Stimulated activated naive B cell treated with anti-CD40 and anti-IgM and Interleukin-4, amounts not matched to agents 10 μg/mL and 1 μg/mL and 100 μg/mL, for 72 hours (primary cell): Measurements from ENCODE around the gene FKBP15.

ENCODE experiments used
- ATAC-seq, 2 donors: fragments of 150-1000 bp; cut with Tn5 transposase; replicated peaks; 2 replicates each; pipeline ENCODE4 v1.10.0; 2021; ENCODE audit warnings: moderate library complexity in 1 of 2
- DNase-seq: peaks from one replicate; pipeline ENCODE4 v3.0.0; 2021
- H3K27ac Mint-ChIP-seq: one replicate; pipeline ENCODE4 v1.8.0; 2022; ENCODE audit warnings: mild to moderate bottlenecking, mixed read lengths
- H3K27me3 Mint-ChIP-seq, 2 donors: one replicate each; pipeline ENCODE4 v1.8.0; 2022; ENCODE audit warnings: mixed read lengths in 2 of 2
- H3K36me3 Mint-ChIP-seq, 2 donors: one replicate each; pipeline ENCODE4 v1.8.0; 2022; ENCODE audit warnings: mixed read lengths in 2 of 2, mild to moderate bottlenecking in 1 of 2
- H3K4me1 Mint-ChIP-seq, 2 donors: one replicate each; pipeline ENCODE4 v1.8.0; 2022; ENCODE audit warnings: mixed read lengths in 2 of 2, mild to moderate bottlenecking in 1 of 2
- H3K4me3 Mint-ChIP-seq, 2 donors: one replicate each; pipeline ENCODE4 v1.8.0; 2022; ENCODE audit warnings: mild to moderate bottlenecking in 2 of 2, mixed read lengths in 2 of 2, moderate library complexity in 1 of 2
- H3K9me3 Mint-ChIP-seq, 2 donors: one replicate each; pipeline ENCODE4 v1.8.0; 2022; ENCODE audit warnings: mixed read lengths in 2 of 2, mild to moderate bottlenecking in 1 of 2

Gene FKBP15

DNA sequence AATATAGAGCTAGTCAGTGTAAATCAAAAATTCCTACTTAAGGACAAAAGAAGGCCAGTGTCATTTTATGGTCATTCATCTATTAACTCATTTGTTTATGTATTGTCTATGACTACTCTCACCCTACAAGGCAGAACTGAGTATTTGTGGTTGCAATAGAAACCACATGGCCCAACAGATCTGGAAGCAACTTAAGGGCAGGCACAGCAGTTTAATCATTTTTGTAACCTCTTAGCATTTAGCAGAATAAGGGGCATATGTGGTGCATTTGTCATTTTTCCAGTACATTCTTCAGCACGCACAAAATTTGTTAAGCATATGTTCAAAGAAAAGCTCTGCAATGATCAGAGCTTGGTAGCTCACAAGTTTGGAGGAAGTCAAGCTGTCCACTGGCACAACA is 1.1 kb downstream of the FKBP15 start:
- Mint-ChIP-seq H3K4me1 (peaks cover 16 to 43% of the 10 kb centered on the region in 2 donors), H3K27me3 (no peaks in the 10 kb centered on the region), H3K36me3 (peaks cover 8 to 10% of the 10 kb centered on the region in 2 donors), H3K27ac (peak overlapping the region; percentile 88), H3K4me3 (peak overlapping the region; percentile 96 to 97), H3K9me3 (no peaks in the 10 kb centered on the region)
- peak; percentile 76 for ATAC-seq
- DNase-seq: peak; percentile 51

DNA sequence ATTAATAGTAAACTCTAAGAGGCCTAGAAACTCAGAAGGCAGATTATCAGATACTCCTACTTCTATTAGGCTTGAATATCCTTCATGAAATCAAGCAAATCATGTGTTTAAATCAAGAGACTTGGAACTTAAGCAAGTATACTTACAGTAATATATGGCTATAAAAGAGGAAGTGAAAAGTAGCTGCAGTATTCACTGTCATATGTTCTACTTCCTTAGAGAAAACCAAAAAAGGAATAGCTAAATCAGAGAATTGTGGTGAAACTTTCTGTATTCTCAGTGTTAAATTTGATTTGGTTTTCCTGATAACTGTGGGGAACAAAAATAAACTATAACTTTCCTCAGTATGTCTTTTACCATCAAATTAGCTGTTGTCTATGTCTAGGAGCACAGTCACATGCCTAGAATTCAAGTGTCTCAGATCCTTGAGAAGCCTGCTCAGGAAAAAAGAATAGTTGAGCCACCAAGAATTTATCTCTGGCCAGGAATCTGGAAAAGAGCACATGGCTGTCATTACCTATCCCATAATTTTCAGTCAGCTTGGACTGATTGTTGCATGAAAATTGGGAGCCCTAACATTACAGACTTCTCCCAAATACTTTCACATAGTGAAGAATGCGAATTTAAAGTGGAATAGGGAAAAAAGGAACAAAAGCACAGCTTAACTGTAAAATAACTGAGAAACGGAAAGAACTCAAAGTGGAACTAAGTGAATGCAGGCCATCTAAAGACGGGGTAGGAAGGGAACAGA is 1.7 kb downstream of the FKBP15 start:
- H3K4me3 Mint-ChIP-seq: peak overlapping the region; percentile 96 to 97
- peaks cover 7 to 12% of the 10 kb centered on the region in 2 donors for H3K36me3 Mint-ChIP-seq
- DNase-seq (no peak), ATAC-seq (peak; percentile 46 to 61)
- H3K4me1 Mint-ChIP-seq: peaks cover 20 to 48% of the 10 kb centered on the region in 2 donors
- no peaks in the 10 kb centered on the region for H3K27me3 Mint-ChIP-seq
- H3K9me3 Mint-ChIP-seq: no peaks in the 10 kb centered on the region
- H3K27ac Mint-ChIP-seq: peak overlapping the region; percentile 88

DNA sequence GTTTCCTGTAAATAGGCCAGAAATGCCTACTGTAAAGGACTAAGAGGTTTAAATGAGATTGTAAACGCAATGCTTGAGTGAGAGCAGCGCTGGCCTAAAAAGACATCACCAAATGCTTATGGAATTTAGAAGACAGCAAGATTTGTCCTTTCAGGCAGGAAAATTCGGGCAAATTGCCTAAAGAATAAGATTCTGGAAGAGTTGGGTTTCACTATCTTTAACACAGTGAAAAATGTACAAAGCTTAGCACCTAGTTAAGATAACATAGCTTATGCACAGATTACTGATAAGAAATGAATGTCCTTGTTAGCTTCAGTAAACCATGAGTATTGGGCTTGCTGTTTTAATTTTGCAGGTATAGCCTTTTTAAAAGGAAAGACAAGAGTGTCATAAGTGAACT is 4.7 kb downstream of the FKBP15 start:
- H3K36me3 Mint-ChIP-seq: peaks cover 22 to 35% of the 10 kb centered on the region in 2 donors
- H3K9me3 Mint-ChIP-seq: no peaks in the 10 kb centered on the region
- ATAC-seq: no peak
- H3K27ac Mint-ChIP-seq: no peak overlapping the region
- peaks cover 12 to 53% of the 10 kb centered on the region in 2 donors for H3K4me1 Mint-ChIP-seq
- no peak overlapping the region for H3K4me3 Mint-ChIP-seq
- no peak for DNase-seq
- no peaks in the 10 kb centered on the region for H3K27me3 Mint-ChIP-seq

DNA sequence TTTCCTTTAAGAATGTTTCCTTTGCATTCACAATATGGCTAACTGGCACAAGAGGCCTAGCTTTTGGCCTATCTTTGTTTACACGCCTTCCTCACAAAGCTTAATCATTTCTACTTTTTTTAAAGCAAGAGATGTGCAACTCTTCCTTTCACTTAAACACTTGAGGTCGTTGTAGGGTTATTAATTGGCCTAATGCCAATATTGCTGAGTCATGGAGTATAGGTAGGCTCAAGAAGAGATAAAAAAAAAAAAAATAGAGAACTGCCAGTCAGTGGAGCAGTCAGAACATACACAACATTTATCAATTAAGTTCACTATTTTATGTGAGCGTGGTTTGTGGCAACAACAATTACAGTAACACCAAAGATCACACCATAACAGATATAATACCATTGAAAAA is 5.9 kb downstream of the FKBP15 start:
- ATAC-seq (no peak), DNase-seq (no peak)
- Mint-ChIP-seq H3K9me3 (no peaks in the 10 kb centered on the region), H3K4me1 (peaks cover 12 to 53% of the 10 kb centered on the region in 2 donors), H3K4me3 (no peak overlapping the region), H3K27me3 (no peaks in the 10 kb centered on the region), H3K36me3 (peaks cover 30 to 43% of the 10 kb centered on the region in 2 donors), H3K27ac (peak overlapping the region; percentile 60)

DNA sequence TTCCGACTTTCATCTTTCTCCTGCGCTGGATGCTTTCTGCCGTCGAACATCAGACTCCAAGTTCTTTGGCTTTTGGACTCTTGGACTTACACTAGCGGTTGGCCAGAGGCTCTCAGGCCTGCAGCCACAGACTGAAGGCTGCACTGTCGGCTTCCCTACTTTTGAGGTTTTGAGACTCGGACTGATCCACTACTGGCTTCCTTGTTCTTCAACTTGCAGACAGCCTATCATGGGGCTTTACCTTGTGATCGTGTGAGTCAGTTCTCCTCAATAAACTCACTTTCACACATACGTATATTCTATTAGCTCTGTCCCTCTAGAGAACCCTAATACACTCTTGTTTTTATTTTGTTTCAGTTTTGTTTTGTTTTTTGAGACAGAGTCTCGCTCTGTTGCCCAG is 10.3 kb downstream of the FKBP15 start:
- Mint-ChIP-seq H3K9me3 (no peaks in the 10 kb centered on the region), H3K4me1 (peaks cover 11 to 67% of the 10 kb centered on the region in 2 donors), H3K27me3 (no peaks in the 10 kb centered on the region), H3K27ac (peak overlapping the region; percentile 84), H3K36me3 (peaks cover 47 to 61% of the 10 kb centered on the region in 2 donors), H3K4me3 (no peak overlapping the region)
- DNase-seq: no peak
- no peak for ATAC-seq

DNA sequence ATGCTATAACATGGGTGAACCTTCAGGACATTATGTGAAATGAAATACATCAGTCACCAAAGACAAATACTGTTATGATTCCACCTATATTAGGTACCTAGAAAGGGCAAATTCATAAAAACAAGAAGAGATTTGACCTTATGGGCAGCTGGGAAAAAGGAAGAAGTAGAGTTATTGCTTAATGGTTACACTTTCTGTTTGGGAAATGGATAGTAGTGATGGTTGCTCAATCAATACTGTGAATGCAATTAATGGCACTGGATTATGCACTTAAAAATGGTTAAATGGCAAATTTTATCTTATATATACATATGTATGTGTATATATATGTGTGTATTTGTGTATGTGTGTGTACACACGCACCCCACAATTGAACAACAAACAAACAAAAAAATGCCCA is 15.2 kb downstream of the FKBP15 start:
- Mint-ChIP-seq H3K27ac (peak overlapping the region; percentile 56), H3K27me3 (no peaks in the 10 kb centered on the region), H3K9me3 (no peaks in the 10 kb centered on the region), H3K4me1 (peaks cover 7 to 50% of the 10 kb centered on the region in 2 donors), H3K36me3 (peaks cover 45 to 57% of the 10 kb centered on the region in 2 donors), H3K4me3 (peak overlapping the region; percentile 32 to 40)
- DNase-seq (no peak), ATAC-seq (peak; percentile 38 to 49)

DNA sequence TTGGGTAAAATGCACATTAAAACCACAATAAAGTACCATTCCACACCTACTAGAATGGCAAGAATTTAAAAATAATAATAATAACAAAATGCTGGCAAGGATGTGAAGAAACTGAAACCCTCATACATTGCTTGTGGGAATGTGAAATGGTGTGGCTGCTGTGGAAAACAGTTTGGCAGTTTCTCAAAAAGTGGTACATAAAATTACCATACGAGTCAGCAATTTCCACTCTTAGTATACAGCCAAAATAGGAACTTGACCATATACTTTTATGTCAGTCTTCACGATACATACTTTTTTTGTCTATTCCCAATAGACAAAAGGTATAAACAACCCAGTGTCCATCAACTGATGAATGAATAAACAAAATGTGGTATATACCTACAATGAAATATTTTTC is 15.6 kb downstream of the FKBP15 start:
- Mint-ChIP-seq H3K36me3 (peaks cover 42 to 53% of the 10 kb centered on the region in 2 donors), H3K27ac (no peak overlapping the region), H3K4me1 (peaks cover 7 to 50% of the 10 kb centered on the region in 2 donors), H3K9me3 (no peaks in the 10 kb centered on the region), H3K4me3 (peak overlapping the region; percentile 32 to 40), H3K27me3 (no peaks in the 10 kb centered on the region)
- ATAC-seq: peak in 1 of 2 donors; percentile 2
- DNase-seq: no peak

DNA sequence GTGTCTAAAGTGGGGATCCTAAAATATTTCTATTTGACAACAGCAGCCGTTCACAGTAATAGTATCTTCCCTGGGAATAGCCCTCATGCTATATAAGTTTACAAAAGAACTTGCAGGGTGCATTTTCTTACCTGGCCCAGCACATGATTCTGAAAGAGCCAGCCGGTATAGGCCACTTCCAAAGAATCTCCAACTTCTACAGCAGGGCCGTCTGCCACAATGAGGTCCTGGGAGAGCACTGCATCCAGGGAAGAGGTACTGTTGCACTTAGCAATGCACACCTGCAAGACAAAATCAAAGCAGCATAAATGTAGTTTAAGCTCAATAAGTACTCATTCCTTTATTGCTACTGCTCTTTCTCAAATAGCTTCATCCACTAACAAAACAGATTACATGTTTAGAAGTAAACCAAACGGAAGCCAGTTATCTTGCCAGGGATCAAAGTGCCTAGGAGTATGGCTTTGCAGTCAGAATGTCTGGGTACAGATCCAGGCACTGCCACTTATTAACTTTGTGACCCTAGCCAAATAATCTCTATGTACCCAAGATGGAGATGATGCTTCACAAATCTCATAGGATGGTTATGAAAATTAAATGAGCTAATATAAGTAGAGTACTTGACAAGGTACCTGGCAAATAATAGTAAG is 21.3 kb downstream of the FKBP15 start:
- Mint-ChIP-seq H3K4me1 (peaks cover 0 to 4% of the 10 kb centered on the region in 2 donors), H3K4me3 (no peak overlapping the region), H3K9me3 (no peaks in the 10 kb centered on the region), H3K27ac (no peak overlapping the region), H3K36me3 (peaks cover 43 to 61% of the 10 kb centered on the region in 2 donors), H3K27me3 (no peaks in the 10 kb centered on the region)
- DNase-seq (no peak), ATAC-seq (no peak)

DNA sequence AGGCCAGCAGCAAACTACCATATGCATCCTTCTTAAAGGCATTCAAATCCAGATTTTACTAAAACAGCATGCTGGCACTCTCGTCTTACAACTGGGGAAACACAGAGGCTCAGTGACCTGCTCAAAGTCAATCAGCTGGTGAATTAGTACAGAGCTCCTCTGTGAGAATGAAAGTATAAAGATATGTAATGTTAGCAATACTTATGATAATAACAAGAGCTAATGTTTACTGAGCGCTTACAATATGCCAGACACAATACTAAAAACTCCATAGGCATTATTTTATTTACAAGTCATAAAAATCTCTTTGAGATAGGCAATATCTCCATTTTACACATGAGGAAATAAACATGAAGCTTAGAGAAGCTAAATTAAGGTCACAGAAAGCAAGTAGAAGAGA is 28.6 kb downstream of the FKBP15 start:
- H3K9me3 Mint-ChIP-seq: no peaks in the 10 kb centered on the region
- H3K27ac Mint-ChIP-seq: no peak overlapping the region
- H3K4me1 Mint-ChIP-seq: no peaks in the 10 kb centered on the region
- DNase-seq (no peak), ATAC-seq (no peak)
- H3K36me3 Mint-ChIP-seq: peaks cover 32 to 45% of the 10 kb centered on the region in 2 donors
- no peak overlapping the region for H3K4me3 Mint-ChIP-seq
- H3K27me3 Mint-ChIP-seq: no peaks in the 10 kb centered on the region

DNA sequence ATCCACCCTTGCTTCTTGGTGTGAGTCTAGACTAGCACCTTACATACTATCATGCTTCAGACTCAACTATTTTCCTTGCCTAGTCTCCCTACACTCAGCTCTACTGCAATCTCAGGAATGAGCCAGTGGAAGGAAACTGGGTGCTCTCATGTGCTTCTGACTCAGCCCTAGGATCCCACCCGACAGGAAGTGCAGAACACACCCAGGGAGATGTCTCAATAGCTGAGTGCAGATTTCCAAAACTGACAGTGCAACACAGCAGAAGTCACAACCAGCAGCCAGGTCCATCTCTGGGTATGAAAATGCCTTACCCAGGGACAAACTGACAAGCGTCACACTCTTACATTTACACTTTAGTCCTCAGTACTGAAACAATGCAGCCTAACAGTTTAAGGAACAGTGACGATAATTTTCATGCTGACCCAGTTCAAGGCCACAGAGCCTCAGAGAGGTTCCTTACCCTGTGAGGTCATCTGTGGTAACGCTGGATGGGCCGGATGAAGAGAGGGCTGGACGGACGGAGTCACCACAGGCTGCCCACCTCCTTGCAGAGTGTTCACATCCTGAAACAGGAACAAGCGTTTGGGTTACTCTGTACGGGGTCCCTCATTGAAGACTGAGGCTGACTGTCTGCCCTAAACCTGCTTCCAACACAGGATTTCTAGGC is 33.0 kb downstream of the FKBP15 start:
- ATAC-seq: no peak
- no peak overlapping the region for H3K27ac Mint-ChIP-seq
- no peaks in the 10 kb centered on the region for H3K9me3 Mint-ChIP-seq
- DNase-seq: no peak
- no peak overlapping the region for H3K4me3 Mint-ChIP-seq
- peaks cover 33 to 58% of the 10 kb centered on the region in 2 donors for H3K36me3 Mint-ChIP-seq
- no peaks in the 10 kb centered on the region for H3K4me1 Mint-ChIP-seq
- H3K27me3 Mint-ChIP-seq: no peaks in the 10 kb centered on the region

DNA sequence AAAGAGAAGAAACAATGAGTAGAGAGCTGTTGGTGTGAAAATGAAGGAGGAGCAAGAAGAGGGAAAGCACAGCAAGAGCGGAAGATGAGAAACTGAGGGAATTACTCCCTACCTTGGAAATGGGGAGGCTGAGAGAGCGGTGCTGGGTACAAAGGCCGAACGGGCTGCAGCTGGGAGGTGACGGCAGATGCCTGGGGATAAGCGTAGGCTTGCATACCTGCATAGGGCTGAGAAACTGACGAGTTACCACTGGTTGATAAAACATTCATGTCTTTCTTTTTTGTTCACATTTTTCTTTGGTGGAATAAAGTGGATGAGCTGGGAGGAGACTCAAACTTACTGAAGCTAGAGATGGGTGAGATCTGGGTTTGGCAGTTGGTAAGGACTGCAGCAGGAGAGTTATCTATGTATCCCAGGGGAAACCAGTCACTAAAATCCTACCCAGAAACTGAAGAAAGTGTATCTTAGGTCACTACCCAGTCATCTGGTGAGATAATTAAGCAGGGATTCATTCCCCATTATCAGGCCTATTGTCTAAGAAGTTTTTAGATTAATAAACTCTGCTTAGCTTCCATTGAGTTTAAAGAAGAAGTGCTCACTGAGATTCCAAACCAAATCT is 34.8 kb downstream of the FKBP15 start:
- no peaks in the 10 kb centered on the region for H3K9me3 Mint-ChIP-seq
- no peak overlapping the region for H3K27ac Mint-ChIP-seq
- DNase-seq: no peak
- peaks cover 37 to 70% of the 10 kb centered on the region in 2 donors for H3K36me3 Mint-ChIP-seq
- H3K27me3 Mint-ChIP-seq: no peaks in the 10 kb centered on the region
- no peaks in the 10 kb centered on the region for H3K4me1 Mint-ChIP-seq
- no peak for ATAC-seq
- H3K4me3 Mint-ChIP-seq: no peak overlapping the region

DNA sequence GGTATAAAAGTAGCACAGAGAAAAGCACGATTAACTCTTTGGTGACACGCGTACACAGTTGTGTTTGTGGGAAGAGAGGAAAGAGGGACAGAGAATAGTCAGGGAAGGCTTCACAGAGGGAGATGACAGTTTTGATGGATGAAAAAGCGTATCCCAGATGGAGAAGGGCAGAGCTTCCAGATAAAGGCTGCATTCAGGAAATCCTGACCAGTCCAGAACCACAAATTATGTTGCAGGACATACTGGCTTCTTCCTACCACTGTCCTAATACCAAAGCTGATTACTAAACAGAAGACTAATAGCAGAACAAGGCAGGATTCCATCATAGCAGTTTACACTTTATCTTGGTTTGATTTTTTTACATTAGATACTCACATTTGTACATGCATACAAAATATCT is 35.8 kb downstream of the FKBP15 start:
- no peak for ATAC-seq
- H3K4me1 Mint-ChIP-seq: no peaks in the 10 kb centered on the region
- no peak for DNase-seq
- no peaks in the 10 kb centered on the region for H3K9me3 Mint-ChIP-seq
- peaks cover 33 to 68% of the 10 kb centered on the region in 2 donors for H3K36me3 Mint-ChIP-seq
- H3K27ac Mint-ChIP-seq: no peak overlapping the region
- H3K27me3 Mint-ChIP-seq: no peaks in the 10 kb centered on the region
- no peak overlapping the region for H3K4me3 Mint-ChIP-seq

DNA sequence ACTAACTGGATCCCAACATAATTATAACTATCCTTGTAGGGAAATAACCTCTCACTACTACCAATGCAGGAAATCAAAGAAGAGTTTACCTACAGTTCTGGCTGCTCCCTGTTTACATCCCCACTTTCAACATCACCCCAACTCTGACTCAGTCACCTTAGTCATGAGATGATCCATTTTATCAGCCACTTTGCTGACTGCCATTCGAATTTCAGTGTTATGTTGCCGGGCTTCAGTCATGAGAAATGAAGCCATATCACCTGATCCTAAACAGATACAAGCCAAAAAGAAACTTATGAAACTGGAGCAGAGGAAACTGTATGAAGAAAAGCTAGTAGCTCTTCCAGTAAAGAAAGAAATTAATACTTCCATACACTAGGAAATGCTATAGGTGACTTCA is 36.5 kb downstream of the FKBP15 start:
- Mint-ChIP-seq H3K36me3 (peaks cover 32 to 66% of the 10 kb centered on the region in 2 donors), H3K4me1 (no peaks in the 10 kb centered on the region)

DNA sequence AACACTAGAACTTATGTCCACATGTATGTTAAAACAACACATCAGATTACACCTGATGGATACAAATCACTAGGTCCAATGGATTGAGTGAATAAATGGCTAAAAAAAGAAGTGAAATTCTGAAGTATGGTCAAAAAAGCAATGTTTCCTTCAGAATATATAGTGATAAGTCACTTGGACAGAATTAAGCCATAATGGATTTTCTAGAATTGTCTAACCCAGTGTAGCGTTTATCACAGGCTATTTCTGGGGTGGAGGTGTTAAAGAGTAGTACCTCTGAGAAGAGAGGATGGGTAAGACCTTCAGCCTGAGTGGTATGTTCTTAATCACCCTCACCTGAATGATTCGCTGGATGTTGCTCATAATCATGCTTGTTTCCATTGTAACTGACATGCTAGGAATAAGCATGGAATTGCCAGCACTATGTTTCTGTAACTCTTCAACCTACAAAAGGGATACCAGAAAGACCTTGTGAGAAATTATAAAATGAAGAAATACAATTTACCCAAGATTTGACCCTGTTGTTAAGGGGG is 37.1 kb downstream of the FKBP15 start:
- H3K36me3 Mint-ChIP-seq: peaks cover 34 to 69% of the 10 kb centered on the region in 2 donors

More for the DNA sequence above, 36.5 kb downstream of the FKBP15 start:
- H3K27me3 Mint-ChIP-seq: no peaks in the 10 kb centered on the region
- H3K9me3 Mint-ChIP-seq: no peaks in the 10 kb centered on the region
- no peak for DNase-seq
- ATAC-seq: no peak
- H3K4me3 Mint-ChIP-seq: no peak overlapping the region
- no peak overlapping the region for H3K27ac Mint-ChIP-seq

More for the DNA sequence above, 37.1 kb downstream of the FKBP15 start:
- no peak for ATAC-seq
- Mint-ChIP-seq H3K9me3 (no peaks in the 10 kb centered on the region), H3K27me3 (no peaks in the 10 kb centered on the region), H3K27ac (no peak overlapping the region), H3K4me1 (no peaks in the 10 kb centered on the region), H3K4me3 (no peak overlapping the region)
- DNase-seq: no peak
